Activated CD4-positive, alpha-beta T cell treated with anti-CD3 and anti-CD28 coated beads for 24 hours (primary cell): ENCODE measurements around the gene JUND.
"Not testable (repeated sequence)": the region's sequence is repeated elsewhere in the genome, so short reads cannot be mapped to it uniquely, and the experiment has no call there.

Experiments used
- DNase-seq, 2 donors: peaks; one replicate each; pipeline ENCODE4 v3.0.0-alpha.2; 2020; ENCODE audit warnings: low read depth in 2 of 2

JUND gene

GRCh38 chr19:18281082-18282020, at the start of gene JUND:
JUND (minus strand) TSS chr19:18281622; CDS start chr19:18281484, 138 bp downstream.
- DNase-seq = peak; percentile 88 to 94

GRCh38 chr19:18330868-18331267, 49.4 kb upstream of the JUND start:
- DNase-seq = no peak

DNA sequence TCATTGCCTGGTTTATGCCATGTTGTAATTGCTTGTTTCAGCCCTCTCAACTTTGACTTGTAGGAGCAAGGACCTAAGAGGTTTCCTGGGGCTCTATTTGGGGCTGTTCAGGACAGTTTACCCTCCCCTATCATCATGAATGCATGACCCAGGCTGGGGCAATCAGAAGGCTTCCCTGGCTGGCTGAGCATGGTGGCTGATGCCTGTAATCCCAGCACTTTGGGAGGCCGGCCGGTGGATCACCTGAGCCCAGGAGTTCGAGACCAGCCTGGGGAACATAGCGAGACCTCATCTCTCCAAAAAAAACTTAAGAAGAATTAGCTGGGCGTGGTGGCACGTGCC, 47.6 kb upstream of the JUND start:
- no peak for DNase-seq

- DNase-seq = peak; percentile 73 to 76
Observed at GRCh38 chr19:18328340-18329034, 47.1 kb upstream of the JUND start.

DNA sequence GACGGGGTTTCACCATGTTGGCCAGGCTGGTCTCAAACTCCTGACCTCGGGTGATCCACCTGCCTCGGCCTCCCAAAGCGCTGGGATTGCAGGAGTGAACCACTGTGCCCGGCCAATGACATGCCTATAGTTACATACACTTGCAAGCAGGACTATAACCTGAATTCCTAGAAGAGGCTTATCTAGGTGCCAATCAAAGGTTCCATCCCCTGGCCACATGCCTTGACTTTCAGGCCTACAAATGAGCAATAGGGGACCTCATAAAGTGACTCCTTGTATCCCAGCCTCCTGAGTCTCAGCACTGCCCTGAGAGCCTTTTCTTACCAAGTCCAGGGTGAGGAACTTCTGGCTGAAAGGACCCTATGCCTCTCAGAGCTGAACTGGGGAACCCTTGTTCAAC, 45.4 kb upstream of the JUND start:
- DNase-seq = no peak

DNA sequence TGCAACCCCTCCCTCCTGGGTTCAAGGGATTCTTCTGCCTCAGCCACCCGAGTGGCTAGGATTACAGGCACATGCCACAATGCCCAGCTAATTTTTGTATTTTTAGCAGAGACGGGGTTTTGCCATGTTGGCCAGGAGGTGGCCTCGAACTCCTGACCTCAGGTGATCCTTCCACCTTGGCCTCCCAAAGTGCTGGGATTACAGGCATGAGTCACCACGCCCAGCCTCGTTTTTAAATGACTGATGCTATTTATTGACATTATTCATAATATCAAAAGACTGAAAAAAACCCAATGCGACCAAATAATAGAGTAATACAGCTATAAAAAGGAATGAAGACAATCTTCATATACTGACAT, 42.9 kb upstream of the JUND start:
- not testable (repeated sequence) for DNase-seq

DNA sequence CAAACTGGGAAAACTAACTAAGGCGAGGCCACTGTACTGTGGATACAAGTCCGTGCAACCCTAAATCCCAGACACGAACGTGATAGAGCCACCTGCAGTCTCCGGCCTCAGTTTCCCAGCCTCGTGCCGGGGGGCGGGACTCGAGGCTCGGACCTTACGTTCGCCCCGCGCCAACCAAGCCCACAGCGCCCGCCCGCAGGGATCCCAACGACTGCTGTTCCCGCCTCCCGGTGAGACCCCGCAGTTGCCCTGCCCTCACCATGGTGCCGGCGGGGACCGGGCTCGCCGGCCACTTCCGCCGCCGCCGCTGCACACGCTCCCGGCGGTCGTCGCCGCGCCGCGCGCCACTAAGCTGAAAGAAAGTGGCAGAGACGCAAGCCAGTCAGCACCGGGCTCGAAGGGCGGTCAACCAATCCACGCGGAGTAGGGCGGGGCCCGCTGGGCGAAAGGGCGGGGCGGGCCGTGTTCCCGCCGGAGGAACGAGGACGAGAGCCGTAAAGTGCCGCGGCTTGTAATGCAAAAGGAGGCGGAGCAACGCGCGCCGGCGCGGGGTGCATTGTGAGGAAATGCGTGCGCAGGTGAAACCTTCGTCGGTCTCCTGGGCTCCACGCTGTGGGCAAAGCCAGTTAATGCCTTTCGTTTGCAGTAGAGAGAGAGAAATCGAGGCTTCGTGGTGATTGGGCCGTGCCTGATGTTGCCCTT, 41.5 kb upstream of the JUND start, which contains the start of gene LSM4:
Gene LSM4 (minus strand): TSS at position 318 of the 702 bp plus-strand sequence. CDS start 56 bp downstream, at position 262.
- DNase-seq = peak; percentile 99

- peak in 1 of 2 donors; percentile 36 for DNase-seq
Observed at GRCh38 chr19:18322318-18322758, 40.9 kb upstream of the JUND start.

- DNase-seq = no peak
Observed at GRCh38 chr19:18321734-18322102, 40.3 kb upstream of the JUND start.

- DNase-seq = no peak
Observed at GRCh38 chr19:18320865-18321733, 39.7 kb upstream of the JUND start.

GRCh38 chr19:18319591-18320135, 38.2 kb upstream of the JUND start:
- no peak for DNase-seq

GRCh38 chr19:18317961-18318800, 36.8 kb upstream of the JUND start:
- DNase-seq = no peak

DNA sequence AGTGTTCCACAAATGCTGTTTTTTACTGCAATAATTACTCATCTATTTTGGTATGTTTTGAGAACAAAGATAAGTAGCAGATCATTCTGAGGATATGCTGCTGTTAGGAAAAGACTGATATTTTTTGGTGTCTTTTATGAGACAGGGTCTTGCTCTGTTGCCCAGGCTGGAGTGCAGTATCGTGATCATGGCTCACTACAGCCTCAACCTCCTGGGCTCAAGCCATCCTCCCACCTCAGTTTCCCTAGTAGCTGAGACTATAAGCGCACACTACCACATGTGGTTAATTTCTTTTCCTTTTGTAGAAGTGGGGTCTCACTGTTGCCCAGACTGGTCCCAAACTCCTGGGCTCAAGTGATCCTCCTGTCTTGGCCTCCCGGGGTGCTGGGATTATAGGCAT, 32.0 kb upstream of the JUND start:
- no peak for DNase-seq

DNA sequence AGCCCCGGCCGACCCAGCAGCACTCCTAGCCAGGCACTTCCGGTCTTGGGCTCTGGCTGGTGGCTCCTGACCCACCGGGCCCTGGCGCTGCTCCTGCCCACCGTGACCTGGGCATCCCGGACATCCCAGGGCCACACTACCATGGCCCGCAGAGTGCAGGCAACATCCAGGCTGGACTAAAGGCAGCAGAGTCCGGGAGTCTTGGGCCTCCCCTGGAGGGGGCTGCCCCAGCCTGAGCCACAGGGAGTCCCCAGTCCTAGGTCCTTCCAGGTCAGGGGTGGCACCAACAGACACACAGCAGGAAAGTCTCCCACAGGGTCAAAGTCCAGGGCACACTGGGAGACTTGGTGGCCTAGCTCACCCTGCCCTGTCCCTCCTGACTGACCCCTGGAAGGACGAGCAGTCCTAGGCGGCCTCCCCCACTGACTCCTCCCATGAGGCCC, 30.7 kb upstream of the JUND start:
- DNase-seq = no peak

- DNase-seq = no peak
Observed at GRCh38 chr19:18311502-18312091, 30.2 kb upstream of the JUND start.

DNA sequence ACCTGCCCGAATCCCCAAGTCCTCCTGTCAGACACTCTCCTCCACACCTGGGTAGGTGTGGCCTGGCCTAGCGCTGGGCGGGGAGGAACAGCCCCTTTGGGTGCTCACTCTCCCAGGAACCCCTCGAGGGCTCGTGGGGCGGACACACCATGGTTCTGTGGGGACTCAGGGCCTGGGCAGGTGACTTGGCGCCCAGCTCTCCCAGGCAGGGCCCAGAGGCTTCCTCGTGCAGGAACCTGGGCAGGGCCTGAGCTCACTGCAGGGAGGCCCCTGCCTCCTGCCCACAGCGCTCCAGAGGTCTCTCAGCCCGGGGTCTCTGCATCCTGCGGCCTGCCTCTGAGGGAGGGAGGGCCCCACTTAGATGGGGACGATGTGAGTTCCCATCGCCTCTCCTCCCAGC, 29.5 kb upstream of the JUND start:
- no peak for DNase-seq

DNA sequence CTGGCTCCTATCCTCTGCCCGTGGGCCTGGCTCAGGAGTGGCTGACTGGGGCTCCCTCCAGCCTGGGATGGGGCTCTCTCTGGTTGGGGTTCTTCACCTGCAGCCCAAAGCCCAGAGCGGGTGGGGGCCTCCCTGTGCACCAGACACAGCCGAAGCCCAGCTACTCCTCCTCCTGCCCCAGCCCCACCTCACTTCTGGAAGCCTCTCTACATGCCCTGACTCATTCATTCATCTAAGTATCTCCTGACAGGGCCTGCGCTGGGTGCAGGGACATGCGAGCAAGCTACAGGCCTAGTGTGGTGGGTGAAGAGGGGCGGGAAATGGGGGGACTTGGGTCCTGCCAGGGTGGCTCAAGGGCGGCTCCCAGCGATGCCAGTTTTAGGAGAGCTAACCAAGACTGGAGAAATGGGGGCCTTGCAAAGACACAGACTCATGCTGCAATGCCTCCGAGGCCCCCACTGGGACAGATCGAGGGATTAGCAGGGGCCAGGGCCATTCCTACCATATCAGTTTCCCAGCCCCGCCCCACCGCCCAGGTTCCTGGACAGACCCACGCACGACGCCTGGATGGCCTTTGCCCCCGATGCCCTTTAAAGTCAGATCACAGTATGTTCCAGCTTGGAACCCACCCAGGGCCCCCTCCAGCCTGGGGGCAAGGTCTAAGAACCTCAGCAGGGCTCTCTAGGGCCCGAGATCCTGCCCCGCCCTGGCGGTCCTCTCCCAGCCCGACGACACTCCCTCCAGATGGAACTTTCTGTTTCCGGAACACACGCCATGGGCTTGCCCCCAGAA, 28.9 kb upstream of the JUND start:
- DNase-seq = no peak

DNA sequence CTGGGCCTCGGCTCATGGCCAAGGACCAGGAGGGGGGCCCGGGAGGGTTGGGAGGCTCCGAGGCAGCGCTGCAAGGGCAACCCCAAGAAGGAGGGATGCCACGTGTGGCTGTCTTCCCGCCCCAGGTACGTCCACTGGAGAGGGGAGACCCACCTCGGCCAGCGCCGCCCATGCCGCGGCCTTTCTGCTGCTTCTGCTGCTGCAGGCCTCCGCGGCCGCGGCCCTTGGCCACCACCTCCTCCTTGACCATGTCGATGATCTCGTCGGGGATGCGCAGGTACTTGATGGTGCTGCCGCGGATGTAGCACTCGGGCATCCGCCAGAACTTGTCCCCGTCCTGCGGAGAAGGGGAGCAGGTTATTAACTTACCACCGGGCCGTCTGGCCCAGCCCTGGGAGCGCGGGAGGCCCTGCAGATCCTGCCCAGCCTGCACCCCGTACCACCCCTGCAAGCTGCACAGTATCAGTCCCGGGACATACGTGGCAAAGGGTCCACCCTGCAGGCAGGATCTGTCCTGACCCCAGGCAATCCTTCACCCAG, 28.2 kb upstream of the JUND start:
- DNase-seq = no peak

GRCh38 chr19:18308948-18309325, 27.5 kb upstream of the JUND start:
- DNase-seq = no peak
